GM20000 (cell line): ENCODE data around the gene IAPP.

Source experiments
- DNase-seq: peaks from one replicate; pipeline ENCODE4 v3.0.0; 2012; ENCODE audit warnings: low spot score
- TF ChIP-seq, protein P1 (sequence below): IDR thresholded peaks from 2 replicates; pipeline ENCODE4 v1.5.1; 2012; ENCODE audit warnings: mild to moderate bottlenecking, control low read depth; ENCODE audit errors: extremely low read depth, missing control alignments

The IAPP gene

DNA sequence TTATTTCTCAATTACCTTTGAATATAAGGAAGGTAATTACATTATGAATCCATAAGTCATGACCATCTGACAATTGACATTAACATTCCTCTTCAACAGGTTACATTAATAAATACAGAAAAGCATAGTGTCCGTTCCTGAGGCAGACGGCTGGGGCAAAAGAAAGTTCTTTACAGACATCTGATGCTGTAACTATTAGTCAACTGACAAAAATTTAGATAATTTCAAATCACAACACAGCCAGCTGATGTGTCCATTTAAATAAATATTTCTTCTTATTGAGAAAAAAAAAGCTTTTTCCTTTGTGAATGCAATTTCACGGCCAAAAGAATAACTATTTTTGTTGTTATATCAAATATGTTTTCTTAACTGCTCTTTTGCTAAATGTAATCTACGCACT is 55.5 kb downstream of the IAPP start:
- TF ChIP-seq, protein P1, sequence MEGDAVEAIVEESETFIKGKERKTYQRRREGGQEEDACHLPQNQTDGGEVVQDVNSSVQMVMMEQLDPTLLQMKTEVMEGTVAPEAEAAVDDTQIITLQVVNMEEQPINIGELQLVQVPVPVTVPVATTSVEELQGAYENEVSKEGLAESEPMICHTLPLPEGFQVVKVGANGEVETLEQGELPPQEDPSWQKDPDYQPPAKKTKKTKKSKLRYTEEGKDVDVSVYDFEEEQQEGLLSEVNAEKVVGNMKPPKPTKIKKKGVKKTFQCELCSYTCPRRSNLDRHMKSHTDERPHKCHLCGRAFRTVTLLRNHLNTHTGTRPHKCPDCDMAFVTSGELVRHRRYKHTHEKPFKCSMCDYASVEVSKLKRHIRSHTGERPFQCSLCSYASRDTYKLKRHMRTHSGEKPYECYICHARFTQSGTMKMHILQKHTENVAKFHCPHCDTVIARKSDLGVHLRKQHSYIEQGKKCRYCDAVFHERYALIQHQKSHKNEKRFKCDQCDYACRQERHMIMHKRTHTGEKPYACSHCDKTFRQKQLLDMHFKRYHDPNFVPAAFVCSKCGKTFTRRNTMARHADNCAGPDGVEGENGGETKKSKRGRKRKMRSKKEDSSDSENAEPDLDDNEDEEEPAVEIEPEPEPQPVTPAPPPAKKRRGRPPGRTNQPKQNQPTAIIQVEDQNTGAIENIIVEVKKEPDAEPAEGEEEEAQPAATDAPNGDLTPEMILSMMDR = no peak
- DNase-seq = no peak
